Upper lobe of left lung (tissue), 6 donors: Measurements from ENCODE around the gene PRICKLE2. TPM values are rescaled to one million over a fixed set of nuclear protein-coding genes. Genes with fewer than 3 reads are reported as not detected.

ENCODE experiments used
- ATAC-seq, 2 donors: fragments of 200-7000 bp; cut with Tn5 transposase; one replicate each; pipeline ENCODE4 v1.9.1; 2022; ENCODE audit warnings: mild to moderate bottlenecking in 2 of 2, moderate library complexity in 2 of 2; ENCODE audit not compliant: low FRiP score in 2 of 2
- DNase-seq, 2 donors: peaks; one replicate each; pipeline ENCODE4 v3.0.0-alpha.2; 2019 to 2020
- H3K27ac ChIP-seq, 4 donors: fragments of 200-600 bp; sonication (generic); one replicate each; pipeline ENCODE4 v1.5.1; 2016 to 2019
- H3K27me3 ChIP-seq, 4 donors: fragments of 200-600 bp; sonication (generic); one replicate each; pipeline ENCODE4 v1.5.1; 2017 to 2019
- H3K36me3 ChIP-seq, 4 donors: fragments of 200-600 bp; sonication (generic); one replicate each; pipeline ENCODE4 v1.5.1; 2016 to 2019
- H3K4me1 ChIP-seq, 4 donors: fragments of 200-600 bp; sonication (generic); one replicate each; pipeline ENCODE4 v1.5.1; 2018 to 2019
- H3K4me3 ChIP-seq, 4 donors: fragments of 200-600 bp; sonication (generic); one replicate each; pipeline ENCODE4 v1.5.1; 2017 to 2019; ENCODE audit warnings: mild to moderate bottlenecking in 2 of 4, moderate library complexity in 1 of 4
- H3K9me3 ChIP-seq, 4 donors: fragments of 200-600 bp; sonication (generic); one replicate each; pipeline ENCODE4 v1.5.1; 2018 to 2019
- CTCF ChIP-seq, 6 experiments: fragments of 450-650 bp in 4 of 6; fragments of 200-600 bp in 2 of 6; sonication (generic) in 2 of 6; IDR thresholded peaks; one replicate each; pipeline ENCODE4 v1.5.1; 2016 to 2019; ENCODE audit warnings: antibody characterized with exemption in 6 of 6
- EP300 ChIP-seq, 4 donors: sonication (generic); formaldehyde crosslinking; IDR thresholded peaks; one replicate each; pipeline ENCODE4 v1.5.1; 2017; ENCODE audit warnings: antibody characterized with exemption in 4 of 4, control low read depth in 2 of 4
- POLR2A ChIP-seq, 4 donors: fragments of 450-650 bp; IDR thresholded peaks; one replicate each; pipeline ENCODE4 v1.5.1; 2016 to 2017; ENCODE audit warnings: antibody characterized with exemption in 4 of 4, mild to moderate bottlenecking in 2 of 4
- POLR2AphosphoS5 ChIP-seq, 2 donors: sonication (generic); formaldehyde crosslinking; IDR thresholded peaks; one replicate each; pipeline ENCODE4 v1.5.1; 2017; ENCODE audit warnings: antibody characterized with exemption in 2 of 2
- WGBS, 2 donors: methylation state at CpG; one replicate each; pipeline ENCODE4 v1.1.5; 2017 to 2018; 5-methylcytosine and 5-hydroxymethylcytosine counted together
- total RNA-seq, 6 donors: library from RNA; depleted of rRNA in 4 of 6; stranded (reverse); fragments of >200 nt in 4 of 6; gene quantifications; one replicate each; pipeline versions ENCODE4 v1.1.0 to v1.2.1, GENCODE V29; 2016 to 2021
- donor health status: DM: no; HTN: no; CAD: no; lungs with moderate emphysema.
- donor health status: DM: no; HTN: yes; CAD: no; lungs with severe emphysema.

PRICKLE2 gene
- total RNA-seq, 6 donors from 2014 or later = 28.3 to 68.9 (median 36.3) TPM

DNA sequence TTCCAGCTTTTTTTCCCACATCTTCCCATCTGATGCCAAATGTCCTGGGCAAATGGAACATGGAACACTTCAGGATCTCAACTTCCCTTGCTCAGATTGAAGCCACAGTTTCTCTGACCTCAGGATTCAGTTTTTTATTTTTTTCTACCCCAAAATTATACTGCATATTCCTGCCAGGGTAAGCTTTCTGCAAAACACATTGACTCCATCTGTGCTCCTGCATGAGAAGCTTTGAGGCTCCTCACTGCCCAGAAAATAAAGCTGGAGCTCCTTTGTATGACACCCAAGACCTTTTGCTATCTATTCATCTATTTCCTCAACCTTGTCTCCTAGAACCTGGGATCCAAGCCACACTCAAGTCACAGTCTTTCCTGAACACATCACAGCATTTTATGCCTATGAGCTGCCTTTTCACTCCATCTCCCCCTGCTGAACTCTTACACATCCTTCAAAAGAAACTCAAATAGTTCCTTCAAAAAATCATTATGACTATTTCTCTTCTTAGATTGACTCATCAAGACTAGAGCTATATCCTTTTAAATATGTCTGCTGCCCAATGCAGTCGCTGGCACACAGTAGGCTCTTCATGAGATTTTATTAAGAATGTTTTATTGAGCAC, 144.5 kb downstream of the PRICKLE2 start:
- no peak for ATAC-seq
- WGBS, 2 donors = 90 to 93% methylated on average over 1 of the region's 1 CpG
- no peak for DNase-seq

GRCh38 chr3:64079369-64080150, 145.7 kb downstream of the PRICKLE2 start:
- H3K9me3 ChIP-seq = no peaks in the 10 kb centered on the region
- no peak overlapping the region for H3K27ac ChIP-seq
- no peak for ATAC-seq
- WGBS, 2 donors = 87 to 94% methylated on average over 5 of the region's 5 CpGs
- H3K27me3 ChIP-seq = no peaks in the 10 kb centered on the region
- no peak for DNase-seq
- TF ChIP-seq CTCF (IDR thresholded peaks at IDR 0.05) (no peak), POLR2A (IDR thresholded peaks at IDR 0.05) (no peak), POLR2AphosphoS5 (IDR thresholded peaks at IDR 0.05) (no peak), EP300 (IDR thresholded peaks at IDR 0.05) (no peak)
- no peaks in the 10 kb centered on the region for H3K4me1 ChIP-seq
- no peaks in the 10 kb centered on the region for H3K36me3 ChIP-seq
- no peak overlapping the region for H3K4me3 ChIP-seq

More for the DNA sequence above, 144.5 kb downstream of the PRICKLE2 start:
- no peaks in the 10 kb centered on the region for H3K4me1 ChIP-seq
- no peaks in the 10 kb centered on the region for H3K27me3 ChIP-seq
- no peak overlapping the region for H3K27ac ChIP-seq
- no peak overlapping the region for H3K4me3 ChIP-seq
- H3K36me3 ChIP-seq = no peaks in the 10 kb centered on the region
- TF ChIP-seq POLR2A (IDR thresholded peaks at IDR 0.05) (no peak), EP300 (IDR thresholded peaks at IDR 0.05) (no peak), POLR2AphosphoS5 (IDR thresholded peaks at IDR 0.05) (no peak), CTCF (IDR thresholded peaks at IDR 0.05) (no peak)
- no peaks in the 10 kb centered on the region for H3K9me3 ChIP-seq

- no peak for DNase-seq
- Histone ChIP-seq H3K36me3 (no peaks in the 10 kb centered on the region), H3K27ac (no peak overlapping the region), H3K9me3 (no peaks in the 10 kb centered on the region), H3K27me3 (no peaks in the 10 kb centered on the region), H3K4me3 (no peak overlapping the region), H3K4me1 (no peaks in the 10 kb centered on the region)
- WGBS, 2 donors = 76 to 92% methylated on average over 2 to 4 of the region's 4 CpGs
- TF ChIP-seq CTCF (IDR thresholded peaks at IDR 0.05) = no peak
- no peak for TF ChIP-seq POLR2AphosphoS5 (IDR thresholded peaks at IDR 0.05)
- TF ChIP-seq EP300 (IDR thresholded peaks at IDR 0.05) = no peak
- TF ChIP-seq POLR2A (IDR thresholded peaks at IDR 0.05) = no peak
- ATAC-seq = no peak
Observed at GRCh38 chr3:64078966-64079365, 146.3 kb downstream of the PRICKLE2 start.

DNA sequence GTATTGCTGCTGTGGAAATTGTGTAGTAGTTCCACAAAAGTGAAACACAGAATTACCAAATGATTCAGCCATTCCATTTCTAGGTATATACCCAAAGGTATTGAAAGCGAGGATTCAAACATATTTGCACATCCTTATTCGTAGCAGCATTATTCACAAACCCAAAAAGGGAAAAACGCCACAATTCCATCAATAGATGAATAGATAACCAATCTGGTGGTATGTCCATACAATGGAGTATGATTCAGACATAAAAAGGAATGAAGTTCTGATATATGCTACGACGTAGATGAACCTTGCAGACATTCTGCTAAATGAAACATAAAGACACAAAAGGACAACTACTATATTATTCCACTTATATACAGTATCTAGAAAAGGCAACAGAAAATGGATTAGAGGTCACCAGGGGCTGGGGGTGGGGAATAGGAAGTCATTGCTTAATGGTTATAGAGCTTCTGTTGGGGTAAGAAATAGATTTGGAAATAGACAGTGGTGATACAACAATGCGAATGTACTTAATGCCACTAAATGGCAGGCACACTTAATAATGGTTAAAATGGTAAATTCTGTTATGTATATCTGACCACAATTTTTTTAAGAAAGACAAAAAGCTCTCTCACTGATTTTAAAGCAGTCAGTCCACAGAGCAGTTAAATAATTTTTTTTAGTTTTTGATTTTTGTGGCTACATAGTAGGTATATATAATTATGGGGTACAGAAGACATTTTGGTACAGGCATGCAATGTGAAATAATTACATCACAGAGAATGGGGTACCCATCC, 150.2 kb downstream of the PRICKLE2 start:
- DNase-seq (no peak), ATAC-seq (no peak)
- WGBS, 2 donors = 90 to 93% methylated on average over 6 of the region's 6 CpGs
- Histone ChIP-seq H3K4me1 (no peaks in the 10 kb centered on the region), H3K27ac (no peak overlapping the region), H3K4me3 (no peak overlapping the region), H3K9me3 (no peaks in the 10 kb centered on the region), H3K27me3 (no peaks in the 10 kb centered on the region), H3K36me3 (no peaks in the 10 kb centered on the region)
- TF ChIP-seq EP300 (IDR thresholded peaks at IDR 0.05) = no peak

GRCh38 chr3:64074060-64074459, 151.2 kb downstream of the PRICKLE2 start:
- H3K27me3 ChIP-seq = no peaks in the 10 kb centered on the region
- H3K4me3 ChIP-seq = no peak overlapping the region
- no peaks in the 10 kb centered on the region for H3K4me1 ChIP-seq
- ATAC-seq = no peak
- no peaks in the 10 kb centered on the region for H3K36me3 ChIP-seq
- TF ChIP-seq POLR2A (IDR thresholded peaks at IDR 0.05) (no peak), CTCF (IDR thresholded peaks at IDR 0.05) (no peak), EP300 (IDR thresholded peaks at IDR 0.05) (no peak), POLR2AphosphoS5 (IDR thresholded peaks at IDR 0.05) (no peak)
- H3K9me3 ChIP-seq = no peaks in the 10 kb centered on the region
- H3K27ac ChIP-seq = no peak overlapping the region
- no peak for DNase-seq
- 36 to 66% methylated on average over 3 of the region's 3 CpGs for WGBS, 2 donors
